Keratinocyte (primary cell): ENCODE results near the gene SENP8. TPM values are rescaled to one million over a fixed set of nuclear protein-coding genes. Genes with fewer than 3 reads are reported as not detected.

Experiments used
- DNase-seq: peaks from one replicate; pipeline ENCODE4 v3.0.0-alpha.2; 2011; ENCODE audit warnings: low read depth, missing footprints, low spot score
- FAIRE-seq: peaks from 2 replicates; lab custom pipeline; 2011; peaks lifted over from hg19 to GRCh38; lab: Jason Lieb, UNC
- H2AFZ ChIP-seq: 2 replicates; pipeline ENCODE4 v1.6.0; 2012; ENCODE audit warnings: low read length, control low read depth, inconsistent platforms; ENCODE audit not compliant: control insufficient read depth
- H3K27ac ChIP-seq: 2 replicates; pipeline ENCODE4 v1.5.1; 2011; ENCODE audit warnings: low read length; ENCODE audit not compliant: control insufficient read depth, insufficient read depth
- H3K27me3 ChIP-seq: 3 replicates; pipeline ENCODE4 v1.6.0; 2011; ENCODE audit warnings: low read length; ENCODE audit not compliant: control insufficient read depth, insufficient read depth; ENCODE audit errors: extremely low read depth
- H3K36me3 ChIP-seq, 2 experiments: 2 replicates in 1 of 2; 3 replicates in 1 of 2; pipeline ENCODE4 v1.5.1; 2011; ENCODE audit warnings: low read length in 2 of 2, mild to moderate bottlenecking in 1 of 2; ENCODE audit not compliant: control insufficient read depth in 2 of 2, insufficient read depth in 2 of 2; ENCODE audit errors: extremely low read depth in 1 of 2
- H3K4me1 ChIP-seq: 3 replicates; pipeline ENCODE4 v1.5.1; 2011; ENCODE audit warnings: low read length; ENCODE audit not compliant: control insufficient read depth, insufficient read depth; ENCODE audit errors: extremely low read depth
- H3K4me2 ChIP-seq: 3 replicates; pipeline ENCODE4 v1.6.0; 2011; ENCODE audit warnings: low read depth, low read length; ENCODE audit not compliant: control insufficient read depth, insufficient read depth; ENCODE audit errors: extremely low read depth
- H3K4me3 ChIP-seq, 3 experiments: fragments of 200-600 bp in 1 of 3; sonication (generic) in 1 of 3; 2 replicates in 2 of 3; 3 replicates in 1 of 3; pipeline ENCODE4 v1.5.1; 2011 to 2016; ENCODE audit warnings: low read length in 3 of 3, mild to moderate bottlenecking in 3 of 3, control low read depth in 2 of 3, inconsistent platforms in 1 of 3, low read depth in 1 of 3, mixed read lengths in 1 of 3, mixed run types in 1 of 3, moderate library complexity in 1 of 3; ENCODE audit not compliant: control insufficient read depth in 2 of 3, insufficient read depth in 2 of 3; ENCODE audit errors: extremely low read depth in 1 of 3
- H3K79me2 ChIP-seq: 2 replicates; pipeline ENCODE4 v1.6.0; 2012; ENCODE audit warnings: low read length; ENCODE audit not compliant: control insufficient read depth, insufficient read depth
- H3K9ac ChIP-seq: 3 replicates; pipeline ENCODE4 v1.6.0; 2011; ENCODE audit warnings: low read length; ENCODE audit not compliant: control insufficient read depth, insufficient read depth; ENCODE audit errors: extremely low read depth
- H3K9me1 ChIP-seq: 3 replicates; pipeline ENCODE4 v1.6.0; 2011; ENCODE audit warnings: low read length; ENCODE audit not compliant: control insufficient read depth, insufficient read depth; ENCODE audit errors: extremely low read depth
- H3K9me3 ChIP-seq: 2 replicates; pipeline ENCODE4 v1.5.1; 2012; ENCODE audit warnings: low read depth, low read length; ENCODE audit not compliant: control insufficient read depth
- H4K20me1 ChIP-seq: 3 replicates; pipeline ENCODE4 v1.6.0; 2011; ENCODE audit warnings: low read length; ENCODE audit not compliant: control insufficient read depth, insufficient read depth; ENCODE audit errors: extremely low read depth
- CTCF ChIP-seq, 3 experiments: IDR thresholded peaks in 1 of 3; conservative IDR thresholded peaks in 1 of 3; optimal IDR thresholded peaks in 1 of 3; 2 replicates in 2 of 3; 3 replicates in 1 of 3; pipeline versions ENCODE3 to v1.5.1; 2011; ENCODE audit warnings: low read length in 3 of 3, mild to moderate bottlenecking in 3 of 3, moderate library complexity in 2 of 3, control low read depth in 1 of 3, inconsistent platforms in 1 of 3; ENCODE audit not compliant: insufficient read depth in 2 of 3; ENCODE audit errors: extremely low read depth in 1 of 3
- EZH2 ChIP-seq: IDR thresholded peaks from one replicate; pipeline ENCODE4 v1.6.1; 2012; ENCODE audit warnings: inconsistent platforms, mild to moderate bottlenecking, low read length, moderate library complexity
- dilution Hi-C: fragments of 300-500 bp; cut with MboI; formaldehyde crosslinking; loops from one replicate; pipeline ENCODE4 v1.7.0; 2020; ENCODE audit warnings: low sequenced_read_pairs; ENCODE audit not compliant: extremely low pct_ligation_motif_present
- polyA plus RNA-seq, 5 experiments: library from polyadenylated mRNA; depleted of rRNA in 3 of 5; stranded (reverse) in 3 of 5; stranded (forward) in 1 of 5; unstranded in 1 of 5; fragments of >200 nt; gene quantifications; 1 replicate in 1 of 5; 2 replicates in 3 of 5; 3 replicates in 1 of 5; pipeline versions ENCODE4 v1.2.1 to v1.2.3, GENCODE V29; 2011 to 2012; ENCODE audit warnings: missing spikeins in 2 of 5, low read depth in 1 of 5, low replicate concordance in 1 of 5

The SENP8 gene
- polyA plus RNA-seq, 1 donor (not counting 4 experiments of a cell fraction or from before 2014, with no cell fraction given): 6.0 TPM

- FAIRE-seq: no peak
- Histone ChIP-seq H3K9me3 (no peaks in the 10 kb centered on the region), H3K4me1 (no peaks in the 10 kb centered on the region), H3K27me3 (no peaks in the 10 kb centered on the region), H3K36me3 (no peaks in the 10 kb centered on the region), H4K20me1 (no peaks in the 10 kb centered on the region), H3K79me2 (peaks cover 41% of the 10 kb centered on the region), H3K4me3 (no peak overlapping the region), H3K4me2 (no peak overlapping the region), H3K27ac (no peak overlapping the region), H3K9ac (no peak overlapping the region), H3K9me1 (no peaks in the 10 kb centered on the region), H2AFZ (no peak overlapping the region)
- no peak for DNase-seq
- no peak for TF ChIP-seq EZH2
- TF ChIP-seq CTCF (optimal IDR thresholded peaks at IDR 0.05 in 1 of 3, IDR thresholded peaks at IDR 0.05 in 1 of 3, conservative IDR thresholded peaks at IDR 0.05 in 1 of 3; ENCODE audit: extremely low read depth in 1 of 3, insufficient read depth in 2 of 3, low read length in 3 of 3): no peak
- dilution Hi-C loops: no loop called here
Observed at GRCh38 chr15:72113347-72114031, 4.7 kb upstream of the SENP8 start.

- no peaks in the 10 kb centered on the region for H3K36me3 ChIP-seq
- no peaks in the 10 kb centered on the region for H3K27me3 ChIP-seq
- no peaks in the 10 kb centered on the region for H3K9me3 ChIP-seq
- peak overlapping the region; percentile 99 for H3K27ac ChIP-seq
- peaks cover 36% of the 10 kb centered on the region for H3K79me2 ChIP-seq
- TF ChIP-seq CTCF (optimal IDR thresholded peaks at IDR 0.05 in 1 of 3, IDR thresholded peaks at IDR 0.05 in 1 of 3, conservative IDR thresholded peaks at IDR 0.05 in 1 of 3; ENCODE audit: extremely low read depth in 1 of 3, insufficient read depth in 2 of 3, low read length in 3 of 3) (no peak), EZH2 (no peak)
- H3K9me1 ChIP-seq: no peaks in the 10 kb centered on the region
- H3K9ac ChIP-seq: peak overlapping the region; percentile 83
- peak overlapping the region; percentile 82 for H2AFZ ChIP-seq
- dilution Hi-C loops: no loop called here
- H3K4me3 ChIP-seq: peak overlapping the region; percentile 69 to 89 (median 73)
- peak; percentile 43 for FAIRE-seq
- H4K20me1 ChIP-seq: no peaks in the 10 kb centered on the region
- no peaks in the 10 kb centered on the region for H3K4me1 ChIP-seq
- peak overlapping the region; percentile 75 for H3K4me2 ChIP-seq
- DNase-seq: no peak
Observed at GRCh38 chr15:72116731-72117485, 1.3 kb upstream of the SENP8 start.
